Activated naive CD8-positive, alpha-beta T cell treated with anti-CD3 and anti-CD28 coated beads for 36 hours (primary cell): ENCODE results near the gene CMTR2. TPM values are rescaled to one million over a fixed set of nuclear protein-coding genes. Genes with fewer than 3 reads are reported as not detected.

Experiments
- DNase-seq: peaks from one replicate; pipeline ENCODE4 v3.0.0; 2021
- H3K27ac Mint-ChIP-seq: one replicate; pipeline ENCODE4 v1.8.0; 2022; ENCODE audit warnings: mild to moderate bottlenecking, moderate library complexity, mixed read lengths
- H3K27me3 Mint-ChIP-seq: one replicate; pipeline ENCODE4 v1.8.0; 2022; ENCODE audit warnings: mild to moderate bottlenecking, mixed read lengths
- H3K36me3 Mint-ChIP-seq: one replicate; pipeline ENCODE4 v1.8.0; 2021; ENCODE audit warnings: mild to moderate bottlenecking, mixed read lengths
- H3K4me1 Mint-ChIP-seq: one replicate; pipeline ENCODE4 v1.8.0; 2021; ENCODE audit warnings: mixed read lengths
- H3K4me3 Mint-ChIP-seq: one replicate; pipeline ENCODE4 v1.8.0; 2022; ENCODE audit warnings: mild to moderate bottlenecking, moderate library complexity, mixed read lengths
- H3K9me3 Mint-ChIP-seq: one replicate; pipeline ENCODE4 v1.8.0; 2022; ENCODE audit warnings: mixed read lengths
- total RNA-seq, 2 experiments: library from RNA; stranded (reverse); gene quantifications; one replicate each; pipeline ENCODE4 v1.2.3, GENCODE V29; 2021

CMTR2 gene
- total RNA-seq, 2 experiments from 2014 or later = 18.5 to 20.8 TPM

GRCh38 chr16:71257768-71258167 is 31.4 kb downstream of the CMTR2 start:
- Mint-ChIP-seq H3K4me3 (no peak overlapping the region), H3K27me3 (peaks cover 11% of the 10 kb centered on the region), H3K4me1 (no peaks in the 10 kb centered on the region), H3K9me3 (no peaks in the 10 kb centered on the region), H3K27ac (no peak overlapping the region), H3K36me3 (no peaks in the 10 kb centered on the region)
- no peak for DNase-seq

- Mint-ChIP-seq H3K4me3 (no peak overlapping the region), H3K27me3 (peaks cover 3% of the 10 kb centered on the region), H3K4me1 (no peaks in the 10 kb centered on the region), H3K27ac (no peak overlapping the region), H3K9me3 (no peaks in the 10 kb centered on the region), H3K36me3 (no peaks in the 10 kb centered on the region)
- DNase-seq = no peak
These were observed 33.5 kb downstream of the CMTR2 start for GRCh38 chr16:71255721-71256120.

GRCh38 chr16:71254832-71255525 is 34.2 kb downstream of the CMTR2 start:
- H3K4me1 Mint-ChIP-seq = no peaks in the 10 kb centered on the region
- peaks cover 3% of the 10 kb centered on the region for H3K27me3 Mint-ChIP-seq
- H3K27ac Mint-ChIP-seq = no peak overlapping the region
- H3K9me3 Mint-ChIP-seq = no peaks in the 10 kb centered on the region
- H3K36me3 Mint-ChIP-seq = no peaks in the 10 kb centered on the region
- DNase-seq = no peak
- H3K4me3 Mint-ChIP-seq = no peak overlapping the region

GRCh38 chr16:71250461-71251235 is 38.6 kb downstream of the CMTR2 start:
- H3K27ac Mint-ChIP-seq = no peak overlapping the region
- H3K9me3 Mint-ChIP-seq = no peaks in the 10 kb centered on the region
- H3K36me3 Mint-ChIP-seq = no peaks in the 10 kb centered on the region
- H3K4me3 Mint-ChIP-seq = no peak overlapping the region
- no peaks in the 10 kb centered on the region for H3K27me3 Mint-ChIP-seq
- no peaks in the 10 kb centered on the region for H3K4me1 Mint-ChIP-seq
- no peak for DNase-seq

- Mint-ChIP-seq H3K27ac (no peak overlapping the region), H3K27me3 (peaks cover 3% of the 10 kb centered on the region), H3K4me3 (no peak overlapping the region), H3K4me1 (no peaks in the 10 kb centered on the region), H3K36me3 (no peaks in the 10 kb centered on the region), H3K9me3 (no peaks in the 10 kb centered on the region)
- DNase-seq = no peak
These were observed 39.8 kb downstream of the CMTR2 start for GRCh38 chr16:71249399-71249798.

- no peaks in the 10 kb centered on the region for H3K4me1 Mint-ChIP-seq
These were observed 41.7 kb downstream of the CMTR2 start for GRCh38 chr16:71247478-71247877.

GRCh38 chr16:71246309-71246708 is 42.9 kb downstream of the CMTR2 start:
- Mint-ChIP-seq H3K36me3 (no peaks in the 10 kb centered on the region), H3K4me1 (no peaks in the 10 kb centered on the region), H3K9me3 (no peaks in the 10 kb centered on the region), H3K4me3 (no peak overlapping the region), H3K27me3 (peaks cover 5% of the 10 kb centered on the region), H3K27ac (no peak overlapping the region)
- no peak for DNase-seq

More at GRCh38 chr16:71247478-71247877, 41.7 kb downstream of the CMTR2 start:
- H3K36me3 Mint-ChIP-seq = no peaks in the 10 kb centered on the region
- H3K27ac Mint-ChIP-seq = no peak overlapping the region
- H3K27me3 Mint-ChIP-seq = peaks cover 5% of the 10 kb centered on the region
- DNase-seq = no peak
- no peaks in the 10 kb centered on the region for H3K9me3 Mint-ChIP-seq
- H3K4me3 Mint-ChIP-seq = no peak overlapping the region

GRCh38 chr16:71244521-71244920 is 44.7 kb downstream of the CMTR2 start:
- Mint-ChIP-seq H3K36me3 (no peaks in the 10 kb centered on the region), H3K27me3 (peaks cover 8% of the 10 kb centered on the region), H3K4me3 (no peak overlapping the region), H3K9me3 (no peaks in the 10 kb centered on the region), H3K27ac (no peak overlapping the region), H3K4me1 (no peaks in the 10 kb centered on the region)
- no peak for DNase-seq

- Mint-ChIP-seq H3K27ac (no peak overlapping the region), H3K36me3 (no peaks in the 10 kb centered on the region), H3K4me1 (no peaks in the 10 kb centered on the region), H3K9me3 (no peaks in the 10 kb centered on the region), H3K27me3 (peaks cover 9% of the 10 kb centered on the region), H3K4me3 (no peak overlapping the region)
- no peak for DNase-seq
These were observed 46.6 kb downstream of the CMTR2 start for GRCh38 chr16:71242601-71243000.

GRCh38 chr16:71242036-71242435 is 47.2 kb downstream of the CMTR2 start:
- H3K36me3 Mint-ChIP-seq = no peaks in the 10 kb centered on the region
- no peaks in the 10 kb centered on the region for H3K9me3 Mint-ChIP-seq
- no peak overlapping the region for H3K4me3 Mint-ChIP-seq
- H3K4me1 Mint-ChIP-seq = no peaks in the 10 kb centered on the region
- peaks cover 9% of the 10 kb centered on the region for H3K27me3 Mint-ChIP-seq
- no peak overlapping the region for H3K27ac Mint-ChIP-seq
- DNase-seq = no peak

Other genes starting within 250 kb of the CMTR2 start
- gene HYDIN, start 58.7 kb downstream of the CMTR2 start, total RNA-seq = not detected
- not detected for gene CALB2, start 69.3 kb upstream of the CMTR2 start, total RNA-seq
- not detected for gene TLE7, start 152.7 kb upstream of the CMTR2 start, total RNA-seq
- gene ZNF23, start 172.8 kb upstream of the CMTR2 start, total RNA-seq = 10 to 100 TPM; 11.1 to 11.5 TPM
- gene ZNF19, start 199.9 kb upstream of the CMTR2 start, total RNA-seq = 1 to 10 TPM; 3.0 to 3.6 TPM
- gene CHST4, start 237.0 kb upstream of the CMTR2 start, total RNA-seq = under 1 TPM in 1 of 2 experiments, not detected in 1; 0.19 TPM